ENCODE data around the gene SRRM3. TPM values are rescaled to one million over a fixed set of nuclear protein-coding genes. Genes with fewer than 3 reads are reported as not detected.
"Not testable (repeated sequence)": the region's sequence is repeated elsewhere in the genome, so short reads cannot be mapped to it uniquely, and the experiment has no call there.

The SRRM3 gene
- total RNA-seq, 1 donor, result 0.36 TPM

DNA sequence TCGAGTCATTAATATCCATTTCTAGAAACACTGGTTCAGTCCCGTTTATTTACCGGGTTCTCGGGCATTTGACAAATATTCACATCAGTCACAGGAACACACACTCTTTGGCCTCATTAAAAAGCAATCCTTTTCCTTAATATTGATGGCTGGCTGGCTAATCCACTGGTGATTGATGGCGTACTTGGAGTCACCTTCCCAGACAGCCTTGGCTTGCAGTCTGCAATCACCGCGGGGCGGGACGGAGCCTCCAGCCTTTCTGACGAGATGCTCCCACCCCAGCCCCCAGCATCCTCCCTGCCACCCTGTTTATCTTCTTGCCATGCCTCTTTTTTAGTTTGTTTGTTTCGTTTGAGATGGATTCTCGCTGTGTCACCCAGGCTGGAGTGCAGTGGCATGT, 36.6 kb downstream of the SRRM3 start:
- Histone ChIP-seq H3K36me3 (ENCODE audit: insufficient read depth, low read length) (no peaks in the 10 kb centered on the region), H2AFZ (ENCODE audit: low read length) (no peak overlapping the region), H3K4me3 (ENCODE audit: insufficient read depth, low read length) (no peak overlapping the region), H3K27ac (ENCODE audit: low read depth, low read length) (no peak overlapping the region), H3K79me2 (ENCODE audit: insufficient read depth, low read length) (no peaks in the 10 kb centered on the region), H3K9me3 (ENCODE audit: low read depth, low read length) (no peaks in the 10 kb centered on the region), H3K27me3 (ENCODE audit: insufficient read depth, low read length) (peaks cover 6% of the 10 kb centered on the region), H4K20me1 (ENCODE audit: insufficient read depth, low read length) (no peaks in the 10 kb centered on the region), H3K4me2 (ENCODE audit: insufficient read depth, low read length) (no peak overlapping the region), H3K4me1 (ENCODE audit: insufficient read depth, low read length) (peaks cover 4% of the 10 kb centered on the region)
- DNase-seq (ENCODE audit: insufficient read length, low spot score, missing footprints), result no peak
- TF ChIP-seq, protein P1, sequence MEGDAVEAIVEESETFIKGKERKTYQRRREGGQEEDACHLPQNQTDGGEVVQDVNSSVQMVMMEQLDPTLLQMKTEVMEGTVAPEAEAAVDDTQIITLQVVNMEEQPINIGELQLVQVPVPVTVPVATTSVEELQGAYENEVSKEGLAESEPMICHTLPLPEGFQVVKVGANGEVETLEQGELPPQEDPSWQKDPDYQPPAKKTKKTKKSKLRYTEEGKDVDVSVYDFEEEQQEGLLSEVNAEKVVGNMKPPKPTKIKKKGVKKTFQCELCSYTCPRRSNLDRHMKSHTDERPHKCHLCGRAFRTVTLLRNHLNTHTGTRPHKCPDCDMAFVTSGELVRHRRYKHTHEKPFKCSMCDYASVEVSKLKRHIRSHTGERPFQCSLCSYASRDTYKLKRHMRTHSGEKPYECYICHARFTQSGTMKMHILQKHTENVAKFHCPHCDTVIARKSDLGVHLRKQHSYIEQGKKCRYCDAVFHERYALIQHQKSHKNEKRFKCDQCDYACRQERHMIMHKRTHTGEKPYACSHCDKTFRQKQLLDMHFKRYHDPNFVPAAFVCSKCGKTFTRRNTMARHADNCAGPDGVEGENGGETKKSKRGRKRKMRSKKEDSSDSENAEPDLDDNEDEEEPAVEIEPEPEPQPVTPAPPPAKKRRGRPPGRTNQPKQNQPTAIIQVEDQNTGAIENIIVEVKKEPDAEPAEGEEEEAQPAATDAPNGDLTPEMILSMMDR (IDR thresholded peaks at IDR 0.05; ENCODE audit: extremely low read depth, low read depth, low read length), result no peak

DNA sequence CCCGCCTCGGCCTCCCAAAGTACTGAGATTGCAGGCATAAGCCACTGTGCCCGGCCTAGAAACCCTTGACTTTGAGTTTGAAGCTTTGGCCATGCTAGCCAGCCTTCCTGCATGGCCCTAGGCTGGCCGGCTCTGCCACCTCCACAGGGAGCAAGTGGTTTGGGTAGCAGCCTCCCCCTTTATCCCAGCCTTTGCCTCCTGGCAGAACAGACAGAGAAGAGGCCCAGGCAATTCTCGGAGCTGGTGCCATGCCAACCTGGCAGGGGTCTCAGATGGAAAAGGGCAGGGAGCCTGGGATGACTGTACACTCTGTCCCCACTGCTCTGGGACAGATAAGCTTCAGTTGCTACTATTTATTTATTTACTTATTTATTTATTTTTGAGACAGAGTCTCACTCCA, 39.4 kb downstream of the SRRM3 start:
- no peaks in the 10 kb centered on the region for H3K4me1 ChIP-seq (ENCODE audit: insufficient read depth, low read length)
- H3K79me2 ChIP-seq (ENCODE audit: insufficient read depth, low read length), result no peaks in the 10 kb centered on the region
- no peak overlapping the region for H3K4me3 ChIP-seq (ENCODE audit: insufficient read depth, low read length)
- no peaks in the 10 kb centered on the region for H3K27me3 ChIP-seq (ENCODE audit: insufficient read depth, low read length)
- no peaks in the 10 kb centered on the region for H3K9me3 ChIP-seq (ENCODE audit: low read depth, low read length)
- H3K27ac ChIP-seq (ENCODE audit: low read depth, low read length), result no peak overlapping the region
- no peaks in the 10 kb centered on the region for H4K20me1 ChIP-seq (ENCODE audit: insufficient read depth, low read length)
- TF ChIP-seq, protein P1 (IDR thresholded peaks at IDR 0.05; ENCODE audit: extremely low read depth, low read depth, low read length), result no peak
- no peak overlapping the region for H3K4me2 ChIP-seq (ENCODE audit: insufficient read depth, low read length)
- no peak overlapping the region for H2AFZ ChIP-seq (ENCODE audit: low read length)
- H3K36me3 ChIP-seq (ENCODE audit: insufficient read depth, low read length), result no peaks in the 10 kb centered on the region
- DNase-seq (ENCODE audit: insufficient read length, low spot score, missing footprints), result no peak

DNA sequence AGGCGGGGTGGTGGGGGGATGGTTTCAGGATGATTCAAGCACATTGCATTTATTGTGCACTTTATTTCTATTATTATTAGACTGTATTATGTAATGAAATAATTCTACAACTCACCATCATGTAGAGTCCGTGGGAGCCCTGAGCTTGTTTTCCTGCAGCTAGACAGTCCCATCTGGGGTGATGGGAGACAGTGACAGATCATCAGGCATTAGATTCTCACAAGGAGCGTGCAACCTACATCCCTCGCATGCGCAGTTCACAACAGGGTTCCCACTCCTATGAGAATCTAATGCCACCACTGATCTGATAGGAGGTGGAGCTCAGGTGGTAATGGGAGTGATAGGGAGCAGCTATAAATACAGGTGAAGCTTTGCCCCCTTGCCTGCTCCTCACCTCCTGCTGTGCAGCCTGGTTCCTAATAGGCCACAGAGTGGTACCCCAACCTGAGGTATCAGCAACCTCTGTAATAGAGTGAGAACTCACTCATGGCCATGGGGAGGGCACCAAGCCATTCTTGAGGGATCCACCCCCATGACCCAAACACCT, 40.9 kb downstream of the SRRM3 start:
- H4K20me1 ChIP-seq (ENCODE audit: insufficient read depth, low read length); H3K79me2 ChIP-seq (ENCODE audit: insufficient read depth, low read length); H3K9me3 ChIP-seq (ENCODE audit: low read depth, low read length); H2AFZ ChIP-seq (ENCODE audit: low read length); H3K27me3 ChIP-seq (ENCODE audit: insufficient read depth, low read length); H3K36me3 ChIP-seq (ENCODE audit: insufficient read depth, low read length); H3K27ac ChIP-seq (ENCODE audit: low read depth, low read length); H3K4me1 ChIP-seq (ENCODE audit: insufficient read depth, low read length); DNase-seq (ENCODE audit: insufficient read length, low spot score, missing footprints); H3K4me2 ChIP-seq (ENCODE audit: insufficient read depth, low read length); H3K4me3 ChIP-seq (ENCODE audit: insufficient read depth, low read length): not testable (repeated sequence)

DNA sequence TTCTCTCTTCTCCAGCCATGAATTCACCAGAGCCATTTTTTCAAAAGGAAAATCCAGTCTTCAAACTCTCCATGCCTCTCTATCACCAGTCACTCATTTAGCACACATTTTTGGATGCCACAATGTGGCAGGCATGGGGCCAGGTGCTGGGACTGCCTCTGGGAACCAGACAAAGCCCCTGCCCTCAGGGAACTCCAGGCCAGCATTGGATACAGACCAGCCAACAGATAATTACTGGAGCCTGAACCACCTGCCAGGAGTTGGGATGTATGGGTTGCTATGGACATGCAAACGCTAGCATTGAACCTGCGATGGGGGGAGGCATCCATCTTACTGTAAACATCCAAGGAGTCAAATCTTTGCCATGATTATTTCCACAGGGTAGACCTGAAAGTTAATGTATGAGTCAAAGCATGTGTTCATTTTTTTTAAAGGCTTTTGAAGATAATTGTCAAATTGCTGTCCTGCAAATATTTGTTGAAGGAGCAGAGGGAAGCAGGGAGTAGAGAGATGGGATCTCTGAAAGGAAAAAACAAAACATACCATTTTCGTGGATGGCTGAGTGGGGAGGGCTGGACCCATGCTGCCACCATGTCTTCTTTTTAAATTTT, 43.2 kb downstream of the SRRM3 start:
- Histone ChIP-seq H3K4me2 (ENCODE audit: insufficient read depth, low read length) (no peak overlapping the region), H4K20me1 (ENCODE audit: insufficient read depth, low read length) (no peaks in the 10 kb centered on the region), H3K36me3 (ENCODE audit: insufficient read depth, low read length) (no peaks in the 10 kb centered on the region), H3K4me1 (ENCODE audit: insufficient read depth, low read length) (no peaks in the 10 kb centered on the region), H3K27me3 (ENCODE audit: insufficient read depth, low read length) (no peaks in the 10 kb centered on the region), H3K9me3 (ENCODE audit: low read depth, low read length) (no peaks in the 10 kb centered on the region), H3K79me2 (ENCODE audit: insufficient read depth, low read length) (no peaks in the 10 kb centered on the region), H2AFZ (ENCODE audit: low read length) (no peak overlapping the region), H3K27ac (ENCODE audit: low read depth, low read length) (no peak overlapping the region), H3K4me3 (ENCODE audit: insufficient read depth, low read length) (no peak overlapping the region)
- TF ChIP-seq, protein P1 (IDR thresholded peaks at IDR 0.05; ENCODE audit: extremely low read depth, low read depth, low read length), result no peak
- no peak for DNase-seq (ENCODE audit: insufficient read length, low spot score, missing footprints)

All from osteoblast (primary cell).